ENCODE measurements around the gene KCNT1.

DNA sequence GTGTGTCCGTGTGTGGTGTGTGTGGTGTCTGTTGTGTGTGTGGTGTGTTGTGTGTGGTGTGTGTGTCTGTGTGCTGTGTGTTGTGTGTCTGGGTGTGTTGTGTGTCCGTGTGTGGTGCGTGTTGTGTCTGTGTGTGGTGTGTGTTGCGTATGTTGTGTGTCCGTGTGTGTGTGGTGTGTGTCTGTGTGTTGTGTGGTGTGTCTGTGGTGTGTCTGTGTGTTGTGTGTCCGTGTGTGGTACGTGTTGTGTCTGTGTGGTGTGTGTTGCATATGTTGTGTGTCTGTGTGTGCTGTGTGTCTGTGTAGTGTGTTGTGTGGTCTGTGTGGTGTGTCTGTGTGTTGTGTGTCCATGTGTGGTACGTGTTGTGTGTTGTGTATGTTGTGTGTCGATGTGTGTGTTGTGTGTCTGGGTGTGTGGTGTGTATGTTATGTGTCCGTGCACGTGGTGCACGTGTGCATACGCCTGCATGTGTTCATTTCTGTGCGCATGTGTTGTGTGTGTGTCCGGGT, 72.3 kb downstream of the KCNT1 start:
- TF ChIP-seq GATA3 (IDR thresholded peaks at IDR 0.05; ENCODE audit: low read depth, low read length) = no peak
- no peak for TF ChIP-seq GATA2 (IDR thresholded peaks at IDR 0.05; ENCODE audit: low read depth, low read length)
